AG09319 (cell line): ENCODE results near the gene CPXM2.

Experiments used
- DNase-seq: peaks from one replicate; pipeline ENCODE4 v3.0.0-alpha.2; 2010; ENCODE audit warnings: low read depth; ENCODE audit errors: extremely low read depth
- CTCF ChIP-seq: IDR thresholded peaks from 2 replicates; pipeline ENCODE4 v1.5.1; 2011; ENCODE audit warnings: low read depth, mild to moderate bottlenecking, inconsistent platforms, low read length, moderate library complexity

Gene CPXM2

DNA sequence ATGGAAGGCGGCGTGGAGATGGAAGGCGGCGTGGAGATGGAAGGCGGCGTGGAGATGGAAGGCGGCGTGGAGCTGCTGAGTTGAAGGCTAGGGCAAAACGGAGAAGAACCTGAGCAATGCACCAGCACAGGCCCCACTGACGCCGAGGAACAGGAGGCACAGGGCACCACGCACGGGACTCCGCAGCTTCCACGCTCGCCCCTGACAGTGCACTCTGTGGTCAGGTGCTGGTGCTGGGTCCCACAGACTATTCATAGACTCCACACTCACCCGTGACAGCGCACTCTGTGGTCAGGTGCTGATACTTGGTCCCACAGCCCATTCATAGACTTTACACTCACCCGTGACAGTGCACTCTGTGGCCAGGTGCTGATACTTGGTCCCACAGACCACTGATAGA lies 34.0 kb downstream of the CPXM2 start:
- DNase-seq, result no peak
- no peak for TF ChIP-seq CTCF

GRCh38 chr10:123855008-123855684 lies 36.5 kb downstream of the CPXM2 start:
- TF ChIP-seq CTCF, result no peak
- DNase-seq, result no peak

DNA sequence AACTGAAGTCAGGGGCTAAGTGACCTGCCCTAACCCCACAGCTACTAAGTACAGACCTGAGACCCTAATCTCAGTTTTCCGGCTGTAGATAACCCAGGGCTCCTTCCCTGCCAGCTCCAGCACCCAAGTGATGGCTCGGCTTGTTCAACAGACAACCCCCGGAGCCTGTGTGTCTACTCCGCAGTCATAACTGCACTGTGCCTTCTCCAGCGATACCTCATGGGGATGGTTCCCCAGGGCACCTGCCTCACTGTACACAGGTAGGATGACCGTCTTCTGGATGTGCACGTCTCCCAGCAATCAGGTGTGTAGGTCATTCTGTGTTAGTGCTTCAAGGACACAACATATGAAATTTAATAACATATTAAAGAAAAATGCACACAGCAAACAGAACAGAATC lies 37.1 kb downstream of the CPXM2 start:
- no peak for TF ChIP-seq CTCF
- DNase-seq, result no peak

DNA sequence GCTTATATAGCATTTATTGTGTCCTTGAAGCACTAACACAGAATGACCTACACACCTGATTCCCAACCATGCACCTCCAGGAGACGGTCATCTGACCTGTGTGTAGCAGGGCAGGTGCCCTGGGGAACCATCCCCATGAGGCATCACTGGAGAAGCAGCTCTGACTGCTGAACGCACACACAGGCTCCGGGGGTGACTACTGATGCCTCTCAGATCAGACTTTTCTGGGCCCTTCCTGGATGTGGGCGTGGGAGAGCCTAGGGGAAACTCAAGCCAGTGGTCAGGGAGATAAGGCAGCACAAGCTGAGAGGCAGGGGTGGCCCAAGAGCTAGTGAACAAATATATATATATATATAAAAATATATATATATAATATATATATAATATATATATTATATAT lies 37.6 kb downstream of the CPXM2 start:
- no peak for TF ChIP-seq CTCF
- no peak for DNase-seq

GRCh38 chr10:123852411-123852951 lies 39.1 kb downstream of the CPXM2 start:
- DNase-seq, result no peak
- TF ChIP-seq CTCF, result no peak

DNA sequence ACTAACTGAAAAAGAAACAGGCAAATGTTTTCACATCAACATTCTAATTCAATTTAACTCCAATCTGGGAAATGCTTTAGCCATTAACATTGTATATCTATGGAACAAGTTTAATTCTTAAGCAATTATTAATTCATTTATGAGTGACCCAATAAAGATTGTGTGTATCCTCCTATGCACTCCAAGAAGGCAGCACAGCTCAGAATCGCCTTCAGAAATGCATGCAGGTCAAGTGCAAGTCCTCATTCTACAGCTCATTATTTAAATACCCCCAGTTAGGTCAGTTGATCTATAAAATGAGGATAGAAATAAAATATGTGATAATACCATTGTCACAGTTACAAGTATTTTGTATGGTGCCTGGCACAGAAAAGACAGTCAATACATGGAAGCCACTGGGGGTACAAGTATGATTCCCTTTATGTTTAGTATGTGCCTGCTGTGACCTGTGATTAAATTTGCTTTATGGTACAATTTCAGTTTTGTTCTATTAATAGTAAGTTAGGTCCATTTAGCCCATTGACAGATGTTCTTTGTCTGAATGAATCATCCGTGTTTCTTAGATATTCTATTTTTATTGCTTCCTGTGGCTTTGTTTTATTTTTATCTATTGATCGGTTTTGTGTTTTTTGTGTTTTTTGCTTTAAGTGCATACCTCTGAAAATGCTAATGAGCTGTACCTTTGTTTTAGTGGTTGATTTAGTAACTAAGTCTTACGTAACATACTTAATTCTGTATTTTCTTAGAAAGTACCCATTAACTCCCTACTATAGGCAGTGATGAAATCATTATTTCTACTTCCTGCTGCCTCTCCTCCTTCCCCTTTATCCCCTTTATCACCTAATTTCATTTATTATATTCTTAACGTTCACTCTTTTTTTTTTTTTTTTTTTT lies 42.8 kb downstream of the CPXM2 start:
- DNase-seq, result no peak
- TF ChIP-seq CTCF, result no peak
